GM19467 (cell line): ENCODE measurements around the gene TSPAN7.
A peak's percentile ranks its signal among the peaks of the same experiment; 100 is the strongest.

Experiments used
- ATAC-seq: cut with Tn5 transposase; IDR thresholded peaks from one replicate; pipeline ENCODE4 v1.9.1; 2021; ENCODE audit warnings: mild to moderate bottlenecking, moderate library complexity; ENCODE audit not compliant: unreplicated experiment

The TSPAN7 gene

DNA sequence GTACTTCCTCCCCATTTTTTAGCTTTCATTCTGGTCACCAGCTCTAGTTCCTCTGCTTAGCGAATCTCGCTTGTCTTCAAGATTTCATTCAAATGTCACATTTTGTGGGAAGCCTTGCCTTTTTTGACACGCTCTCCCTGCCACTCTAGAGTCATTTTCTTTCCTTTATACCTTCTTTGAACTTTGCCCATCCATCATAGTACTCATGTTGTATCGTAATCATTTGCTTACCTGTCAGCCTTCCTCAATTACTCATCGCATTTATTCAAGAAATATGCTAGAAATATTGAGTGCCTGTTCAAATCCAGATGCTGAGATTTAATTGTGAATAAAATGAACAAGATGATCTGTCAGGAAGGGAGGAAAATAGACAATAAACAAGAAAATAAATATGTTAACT is 21.8 kb downstream of the TSPAN7 start:
- no peak for ATAC-seq

- ATAC-seq = no peak
These were observed 33.1 kb downstream of the TSPAN7 start for GRCh38 chrX:38594434-38594833.

- no peak for ATAC-seq
These were observed 34.5 kb downstream of the TSPAN7 start for GRCh38 chrX:38595801-38596200.

- ATAC-seq = no peak
These were observed 35.6 kb downstream of the TSPAN7 start for GRCh38 chrX:38596939-38597338.

GRCh38 chrX:38599796-38600755 is 38.7 kb downstream of the TSPAN7 start:
- ATAC-seq = no peak

DNA sequence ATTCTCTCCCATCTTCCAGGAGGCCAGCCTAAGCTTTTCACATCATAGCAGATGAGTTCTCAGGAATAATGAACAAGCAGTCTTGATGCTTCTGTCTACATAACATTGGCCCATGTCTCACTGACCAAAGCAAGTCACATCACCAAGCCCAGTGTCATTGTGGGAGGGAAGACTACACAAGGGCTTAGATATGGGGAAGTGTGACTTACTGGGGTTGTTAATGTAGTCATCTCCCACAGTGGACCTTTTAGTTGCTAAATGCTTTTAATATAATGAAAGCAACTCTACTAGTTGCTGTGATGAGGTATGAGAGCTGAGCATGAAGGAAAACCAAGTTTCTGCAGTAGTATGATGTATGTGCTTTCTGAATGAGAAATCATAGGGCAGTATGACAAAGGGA is 40.5 kb downstream of the TSPAN7 start:
- no peak for ATAC-seq

GRCh38 chrX:38606821-38607220 is 45.5 kb downstream of the TSPAN7 start:
- no peak for ATAC-seq

DNA sequence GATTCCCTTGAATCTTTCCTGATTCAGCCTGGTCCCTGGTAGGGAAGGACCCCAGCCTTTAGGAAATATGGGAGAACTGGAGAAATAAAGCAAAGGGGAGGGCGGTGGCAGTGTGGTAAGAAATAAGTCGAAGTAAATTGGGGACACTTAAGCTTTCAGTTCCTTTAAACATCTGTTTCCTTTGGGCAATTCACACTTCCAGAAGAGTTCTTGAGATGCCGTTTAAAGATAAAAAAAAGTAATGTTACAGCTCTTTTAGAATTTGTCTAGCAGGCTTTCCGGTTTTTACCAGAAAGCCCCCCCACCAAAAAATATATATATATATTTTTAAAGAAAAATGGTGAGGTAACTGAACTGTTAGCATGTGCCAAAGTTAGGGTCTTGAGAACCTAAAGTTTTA is 46.6 kb downstream of the TSPAN7 start:
- no peak for ATAC-seq

GRCh38 chrX:38610849-38611248 is 49.5 kb downstream of the TSPAN7 start:
- no peak for ATAC-seq

DNA sequence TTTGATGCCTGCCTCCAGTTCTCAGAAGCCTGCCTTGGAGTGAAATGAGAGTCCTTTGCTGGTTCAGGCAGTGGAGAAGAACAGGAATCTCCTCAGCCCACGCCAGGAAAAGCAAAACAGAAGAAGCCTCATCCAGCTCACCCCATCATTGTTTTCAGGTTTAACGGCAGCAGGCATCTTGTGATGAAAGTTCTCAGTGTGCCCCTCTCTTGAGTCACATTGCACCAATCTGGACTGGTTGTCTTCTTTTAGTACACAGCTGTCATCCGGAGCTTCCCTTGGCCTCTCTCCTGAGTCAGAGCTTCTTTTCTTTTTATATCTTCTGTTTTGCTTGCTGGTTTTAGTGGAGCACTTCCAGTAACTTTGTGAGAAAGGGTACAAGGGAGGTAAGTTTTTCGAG is 50.9 kb downstream of the TSPAN7 start:
- ATAC-seq = no peak

- no peak for ATAC-seq
These were observed 53.1 kb downstream of the TSPAN7 start for GRCh38 chrX:38614485-38614884.

- ATAC-seq = no peak
These were observed 55.6 kb downstream of the TSPAN7 start for GRCh38 chrX:38616904-38617303.

DNA sequence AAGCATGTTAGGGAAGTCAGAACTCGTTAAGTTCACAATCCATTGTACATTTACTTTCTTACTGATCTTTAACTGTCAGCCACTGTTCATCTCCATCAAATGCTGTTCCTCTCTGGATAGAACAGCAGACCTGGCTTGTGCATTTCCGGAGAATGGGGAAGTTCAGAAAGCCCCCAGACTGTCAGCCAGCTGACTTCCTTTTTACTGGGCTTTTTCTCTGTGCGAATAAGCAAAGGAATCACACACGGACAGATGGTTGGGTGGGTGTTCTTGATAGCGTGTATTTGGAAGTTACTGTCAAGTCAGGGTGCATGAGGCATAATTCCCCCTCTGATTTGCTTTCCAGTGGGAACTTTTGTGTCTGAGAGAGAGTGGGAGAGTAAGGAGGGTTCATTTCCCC is 56.8 kb downstream of the TSPAN7 start:
- ATAC-seq = no peak

- ATAC-seq = no peak
These were observed 59.3 kb downstream of the TSPAN7 start for GRCh38 chrX:38620623-38621022.

- ATAC-seq = no peak
These were observed 65.0 kb downstream of the TSPAN7 start for GRCh38 chrX:38626296-38626695.

DNA sequence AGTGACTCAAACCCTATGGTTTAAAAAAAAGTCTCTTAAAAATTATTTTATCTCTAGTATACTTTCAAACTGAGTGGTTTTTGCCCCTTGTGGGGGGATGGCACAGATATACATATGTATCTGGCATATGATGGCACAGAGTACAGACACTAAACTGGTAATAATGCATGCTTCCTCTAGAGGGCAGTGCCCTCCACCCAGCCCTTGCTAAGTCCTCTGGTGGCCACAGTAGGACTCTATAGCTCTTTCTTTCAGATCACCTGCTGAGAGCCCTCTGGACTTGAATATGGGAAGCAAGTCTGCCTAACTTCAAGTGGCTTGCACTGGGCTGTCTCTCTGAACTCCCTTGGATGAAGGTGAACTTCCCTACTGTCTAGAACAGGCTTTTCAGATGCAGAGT is 66.3 kb downstream of the TSPAN7 start:
- ATAC-seq = peak; percentile 89

DNA sequence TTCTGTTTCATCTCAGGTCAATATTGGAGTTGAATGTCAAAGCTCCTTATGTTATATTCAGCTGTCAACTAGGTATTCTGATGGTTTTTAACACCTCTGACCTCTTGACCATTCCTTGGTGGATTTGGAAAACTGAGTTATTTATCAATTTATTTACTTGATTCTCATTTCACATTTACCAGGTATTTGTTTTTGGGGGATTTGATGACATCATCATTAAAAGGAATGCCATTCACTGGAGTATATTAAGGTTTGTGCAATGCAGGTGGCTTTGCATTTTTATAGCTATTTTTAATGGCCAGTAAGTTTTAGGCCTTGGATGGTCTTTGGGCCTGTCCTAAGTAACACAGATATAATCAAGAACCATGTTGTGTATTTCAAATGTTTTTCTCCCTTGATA is 67.2 kb downstream of the TSPAN7 start:
- no peak for ATAC-seq

GRCh38 chrX:38632516-38632915 is 71.2 kb downstream of the TSPAN7 start:
- ATAC-seq = no peak

DNA sequence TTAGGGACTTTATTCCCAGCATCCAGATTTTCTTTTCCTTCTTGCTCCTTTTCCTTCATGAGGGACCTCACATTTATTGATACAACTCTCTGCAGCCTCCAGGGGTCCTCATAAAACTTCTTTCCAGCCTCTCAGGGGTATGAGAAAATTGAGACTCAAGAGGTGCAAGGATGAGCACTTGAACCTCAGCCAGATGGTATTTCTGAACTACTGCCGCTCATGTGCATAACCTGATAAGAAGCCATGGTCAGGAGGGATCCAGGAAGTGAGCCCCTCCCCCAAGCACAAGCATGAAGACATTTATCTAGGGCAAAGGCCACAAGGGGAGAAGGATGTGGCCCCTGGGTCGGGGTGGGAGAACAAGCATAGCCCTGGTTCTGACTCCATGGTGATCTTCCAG is 73.3 kb downstream of the TSPAN7 start:
- no peak for ATAC-seq

DNA sequence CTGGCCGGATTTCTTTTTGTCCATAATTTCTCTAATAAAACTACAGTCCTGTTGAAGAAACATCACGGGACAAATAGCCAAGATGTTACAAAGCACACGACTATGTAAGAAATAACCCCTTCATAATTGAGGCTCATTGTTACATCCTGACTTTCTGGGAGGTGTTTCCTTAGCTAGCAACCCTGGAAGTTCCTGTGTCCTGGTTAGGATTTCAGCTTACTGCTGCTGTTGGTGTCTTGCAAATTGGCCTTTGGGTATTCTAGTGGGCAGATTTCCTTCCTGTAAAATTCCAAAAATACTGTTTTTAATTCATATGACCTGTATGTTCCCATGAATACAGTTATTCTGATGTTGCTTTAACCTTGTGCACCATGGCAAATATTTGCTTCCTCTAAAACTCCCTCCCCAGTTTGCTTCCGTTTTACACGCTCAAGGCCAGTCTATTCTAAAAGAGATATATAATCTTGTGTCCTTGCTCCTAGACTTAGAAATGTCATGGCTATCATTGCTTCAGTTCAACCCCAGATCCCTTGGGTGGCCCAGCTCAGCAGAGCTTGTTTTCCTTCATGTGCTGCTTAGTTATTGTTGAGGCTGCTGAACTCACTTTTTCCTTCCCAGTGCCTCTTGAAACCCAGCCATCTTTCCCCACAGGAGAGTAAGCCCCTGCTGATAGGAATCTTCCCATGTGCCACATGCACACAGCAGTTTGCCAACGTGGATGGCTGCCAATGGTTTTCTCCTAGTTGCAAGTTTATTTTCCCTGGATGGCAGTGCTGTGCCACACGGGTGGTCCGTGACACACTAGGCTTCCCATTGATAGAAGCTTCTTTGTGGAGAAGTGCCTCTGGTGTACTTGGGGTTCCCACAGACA is 75.8 kb downstream of the TSPAN7 start:
- ATAC-seq = no peak

GRCh38 chrX:38638952-38639529 is 77.7 kb downstream of the TSPAN7 start:
- ATAC-seq = no peak
